GM19328 (cell line): Measurements from ENCODE around the gene LOC101059915.
"Not testable (repeated sequence)": the region's sequence is repeated elsewhere in the genome, so short reads cannot be mapped to it uniquely, and the experiment has no call there.

ENCODE experiments used
- ATAC-seq: cut with Tn5 transposase; IDR thresholded peaks from one replicate; pipeline ENCODE4 v1.9.1; 2021; ENCODE audit warnings: mild to moderate bottlenecking, moderate library complexity; ENCODE audit not compliant: unreplicated experiment

Gene LOC101059915

DNA sequence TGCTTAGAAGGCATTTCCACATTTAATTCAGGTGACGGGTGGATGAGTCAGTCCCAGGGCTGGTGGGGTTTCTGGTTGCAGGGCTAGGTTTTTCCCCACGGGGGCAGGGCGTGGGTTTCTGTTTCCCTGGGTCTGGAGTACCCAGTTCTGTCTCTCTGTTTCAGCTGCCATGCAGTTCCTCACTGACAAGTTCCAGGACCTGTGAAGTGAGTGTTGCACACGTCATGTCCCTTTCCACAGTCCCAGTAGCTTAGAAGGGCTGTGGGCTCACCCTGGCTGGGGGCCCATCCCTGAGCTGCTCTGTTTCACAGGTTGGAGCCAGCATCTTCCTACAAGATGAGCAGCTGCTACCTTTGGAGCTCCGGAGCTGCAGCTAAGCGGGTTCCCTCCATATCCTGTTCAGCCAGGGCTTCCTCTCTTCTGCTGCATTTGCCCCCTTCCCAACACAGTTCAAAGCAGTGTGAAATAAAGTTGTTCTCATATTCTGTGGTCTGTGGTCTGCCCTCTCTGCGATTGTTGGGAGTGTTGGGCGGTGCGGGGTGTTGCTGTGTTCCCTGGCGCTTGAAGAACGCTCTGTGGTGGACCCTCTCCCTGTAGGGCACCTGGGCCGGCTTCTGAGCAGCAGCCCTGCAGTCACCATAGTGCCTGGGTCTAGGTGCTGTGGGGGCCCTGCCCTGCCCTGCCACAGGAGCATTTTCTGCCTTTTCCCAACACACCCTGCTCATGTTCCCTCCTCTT is 3.9 kb downstream of the LOC101059915 start:
- ATAC-seq = no peak

DNA sequence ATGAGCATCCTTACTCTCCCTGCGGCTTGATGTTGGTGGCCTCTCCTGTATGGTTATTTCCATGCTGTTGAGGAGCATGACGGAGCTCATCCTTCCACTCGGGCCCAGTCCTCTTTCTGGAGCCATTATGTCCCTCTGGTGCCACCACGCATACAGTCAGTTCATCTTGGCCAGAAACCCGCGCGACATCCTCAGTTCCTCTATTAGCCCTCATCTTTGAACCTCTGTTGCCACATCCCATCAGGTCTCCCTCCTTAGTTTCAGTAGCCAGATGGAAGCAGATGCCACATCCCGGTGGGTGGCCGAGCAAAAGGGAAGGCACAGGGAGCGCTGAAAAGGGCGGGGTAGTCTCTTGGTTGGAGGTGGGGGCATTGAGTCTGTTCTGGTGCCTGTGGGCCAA is 4.6 kb downstream of the LOC101059915 start:
- no peak for ATAC-seq

DNA sequence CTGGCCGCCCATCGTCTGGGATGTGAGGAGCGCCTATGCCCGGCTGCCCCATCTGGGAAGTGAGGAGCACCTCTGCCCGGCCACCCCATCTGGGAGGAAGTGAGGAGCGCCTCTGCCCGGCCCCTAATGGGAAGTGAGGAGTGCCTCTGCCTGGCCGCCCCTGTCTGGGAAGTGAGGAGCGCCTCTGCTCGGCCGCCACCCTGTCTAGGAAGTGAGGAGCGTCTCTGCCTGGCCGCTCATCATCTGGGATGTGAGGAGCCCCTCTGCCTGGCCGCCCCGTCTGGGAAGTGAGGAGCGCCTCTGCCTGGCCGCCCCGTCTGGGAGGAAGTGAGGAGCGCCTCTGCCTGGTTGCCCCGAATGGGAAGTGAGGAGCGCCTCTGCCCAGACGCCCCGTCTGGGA is 8.3 kb downstream of the LOC101059915 start:
- not testable (repeated sequence) for ATAC-seq

DNA sequence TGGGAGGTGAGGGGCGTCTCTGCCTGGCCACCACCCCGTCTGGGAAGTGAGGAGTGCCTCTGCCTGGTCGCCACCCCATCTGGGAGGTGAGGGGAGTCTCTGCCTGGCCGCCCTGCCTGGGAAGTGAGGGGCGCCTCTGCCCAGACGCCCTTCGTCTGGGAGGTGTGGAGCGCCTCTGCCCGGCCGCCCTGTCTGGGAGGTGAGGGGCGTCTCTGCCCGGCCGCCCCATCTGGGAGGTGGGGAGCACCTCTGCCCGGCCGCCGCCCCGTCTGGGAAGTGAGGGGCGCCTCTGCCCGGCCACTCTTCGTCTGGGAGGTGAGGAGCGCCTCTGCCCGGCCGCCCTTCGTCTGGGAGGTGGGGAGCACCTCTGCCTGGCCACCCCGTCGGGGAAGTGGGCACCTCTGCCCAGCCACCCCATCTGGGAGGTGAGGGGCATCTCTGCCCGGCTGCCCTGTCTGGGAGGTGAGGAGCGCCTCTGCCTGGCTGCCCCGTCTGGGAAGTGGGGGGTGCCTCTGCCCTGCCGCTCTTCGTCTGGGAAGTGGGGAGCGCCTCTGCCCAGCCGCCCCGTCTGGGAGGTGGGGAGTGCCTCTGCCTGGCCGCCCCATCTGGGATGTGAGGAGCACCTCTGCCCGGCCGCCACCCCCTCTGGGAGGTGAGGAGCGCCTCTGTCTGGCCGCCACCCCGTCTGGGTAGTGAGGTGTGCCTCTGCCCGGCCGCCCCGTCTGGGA is 8.9 kb downstream of the LOC101059915 start:
- ATAC-seq = not testable (repeated sequence)

DNA sequence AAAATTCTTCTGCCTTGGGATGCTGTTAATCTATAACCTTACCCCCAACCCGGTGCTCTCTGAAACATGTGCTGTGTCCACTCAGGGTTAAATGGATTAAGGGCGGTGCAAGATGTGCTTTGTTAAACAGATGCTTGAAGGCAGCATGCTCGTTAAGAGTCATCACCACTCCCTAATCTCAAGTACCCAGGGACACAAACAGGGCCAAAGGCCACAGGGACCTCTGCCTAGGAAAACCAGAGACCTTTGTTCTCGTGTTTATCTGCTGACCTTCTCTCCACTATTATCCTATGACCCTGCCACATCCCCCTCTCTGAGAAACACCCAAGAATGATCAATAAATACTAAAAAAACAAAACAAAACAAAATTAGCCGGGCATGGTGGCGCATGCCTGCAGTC is 9.8 kb downstream of the LOC101059915 start:
- ATAC-seq = not testable (repeated sequence)

DNA sequence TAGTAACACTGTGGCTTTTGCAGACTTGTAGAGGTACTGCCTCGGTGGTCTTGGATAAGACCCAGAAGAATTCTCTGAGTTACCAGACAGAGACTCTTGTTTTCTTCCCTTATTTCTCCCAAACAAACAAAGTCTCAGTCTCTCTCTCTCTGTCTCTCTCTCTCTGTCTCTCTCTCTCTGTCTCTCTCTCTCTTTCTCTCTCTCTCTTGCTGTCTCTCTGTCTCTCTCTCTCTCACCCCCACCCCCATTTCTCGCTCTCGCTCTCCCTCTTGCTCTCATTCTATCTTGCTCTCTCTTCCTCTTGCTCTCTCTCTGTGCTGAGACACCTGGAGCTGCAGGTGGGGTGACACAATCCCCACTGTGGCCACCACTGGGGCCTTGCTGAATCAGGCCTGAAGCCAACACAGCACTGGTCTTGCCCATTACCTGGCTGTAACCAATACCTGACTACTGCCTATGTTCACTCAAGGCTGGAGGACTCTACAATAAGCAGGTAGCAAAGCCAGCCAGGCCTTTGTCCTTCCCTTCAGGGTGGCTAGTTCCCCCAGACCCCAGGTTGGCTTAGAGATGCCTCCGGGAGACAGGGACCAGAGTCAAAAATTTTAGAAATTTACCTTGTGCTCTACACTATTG is 12.3 kb downstream of the LOC101059915 start:
- no peak for ATAC-seq

DNA sequence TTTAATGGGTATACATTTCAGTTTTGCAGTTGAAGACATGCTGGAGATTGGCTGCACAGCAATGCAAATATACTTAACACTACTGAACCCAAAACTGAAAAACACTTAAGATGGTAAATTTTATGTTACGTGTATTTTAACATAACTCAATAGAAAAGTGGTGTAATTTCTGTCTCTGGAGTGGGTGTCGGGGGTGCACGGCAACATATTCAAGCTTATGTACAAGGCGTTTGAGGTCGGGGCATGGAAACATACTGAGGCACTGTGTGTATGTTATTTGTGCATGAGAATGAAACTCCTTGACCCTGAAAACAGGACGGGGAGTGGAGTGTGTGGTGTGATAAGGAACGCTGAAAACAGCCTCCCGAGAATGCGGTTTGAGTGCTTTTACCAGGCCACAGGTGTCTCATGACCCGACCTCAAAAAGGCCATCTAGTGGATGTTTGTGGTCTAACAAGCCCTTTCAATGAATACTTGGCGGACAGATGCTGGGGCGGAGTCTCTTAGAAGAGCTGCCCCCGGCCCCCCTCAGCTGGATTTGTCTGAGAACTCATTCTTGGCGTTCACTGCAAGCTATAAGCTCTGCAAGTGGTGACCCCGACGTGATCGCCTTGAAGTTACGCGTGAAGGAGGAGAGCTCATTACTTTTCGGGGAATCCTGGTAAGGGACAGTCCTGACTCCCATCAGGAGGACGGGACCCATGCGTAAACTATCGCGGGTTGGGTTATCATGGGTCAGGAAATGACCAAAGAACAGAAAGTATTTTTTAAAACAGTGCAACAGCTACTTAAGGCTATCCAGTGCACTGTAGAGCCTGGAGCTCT is 29.5 kb downstream of the LOC101059915 start:
- ATAC-seq = not testable (repeated sequence)

DNA sequence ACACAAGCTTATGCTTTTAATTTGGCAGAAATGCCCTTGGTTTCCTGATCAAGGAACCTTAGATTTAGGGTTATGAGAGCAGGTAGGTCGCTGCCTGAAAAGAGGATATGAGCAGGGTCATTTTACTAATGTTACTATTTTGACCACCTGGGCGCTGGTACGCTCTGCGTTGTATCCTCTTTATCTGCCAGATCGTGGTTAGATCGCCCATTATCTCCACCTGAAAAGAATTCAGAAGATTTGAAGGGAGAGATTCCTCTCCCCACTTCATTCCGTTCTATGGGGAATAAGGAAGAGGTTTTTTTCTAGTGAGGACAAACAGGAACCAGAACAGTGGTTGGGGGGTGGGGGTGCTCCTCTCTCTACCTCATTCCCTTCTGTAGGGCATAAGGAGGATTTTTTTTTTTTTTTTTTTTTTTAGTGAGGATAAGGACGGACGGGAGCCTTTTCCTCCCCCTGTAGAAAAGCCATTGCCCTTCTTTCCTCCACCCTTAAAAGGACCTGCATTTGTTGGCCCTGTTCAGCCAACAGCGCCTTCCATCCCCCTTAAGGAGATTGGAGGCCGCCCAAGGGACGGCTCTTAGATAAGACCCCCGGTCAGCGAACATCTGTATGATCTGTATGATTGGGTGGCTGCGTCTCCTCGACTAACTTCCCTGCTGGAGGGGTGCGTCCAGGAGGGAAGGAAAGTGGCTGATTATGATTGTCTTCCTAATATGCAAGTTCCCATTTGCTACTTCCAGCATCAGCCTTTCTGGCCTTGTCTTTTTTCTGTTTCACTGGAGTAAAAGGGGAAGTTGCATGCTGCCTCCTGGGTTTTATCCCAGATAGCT is 30.3 kb downstream of the LOC101059915 start:
- ATAC-seq = not testable (repeated sequence)

DNA sequence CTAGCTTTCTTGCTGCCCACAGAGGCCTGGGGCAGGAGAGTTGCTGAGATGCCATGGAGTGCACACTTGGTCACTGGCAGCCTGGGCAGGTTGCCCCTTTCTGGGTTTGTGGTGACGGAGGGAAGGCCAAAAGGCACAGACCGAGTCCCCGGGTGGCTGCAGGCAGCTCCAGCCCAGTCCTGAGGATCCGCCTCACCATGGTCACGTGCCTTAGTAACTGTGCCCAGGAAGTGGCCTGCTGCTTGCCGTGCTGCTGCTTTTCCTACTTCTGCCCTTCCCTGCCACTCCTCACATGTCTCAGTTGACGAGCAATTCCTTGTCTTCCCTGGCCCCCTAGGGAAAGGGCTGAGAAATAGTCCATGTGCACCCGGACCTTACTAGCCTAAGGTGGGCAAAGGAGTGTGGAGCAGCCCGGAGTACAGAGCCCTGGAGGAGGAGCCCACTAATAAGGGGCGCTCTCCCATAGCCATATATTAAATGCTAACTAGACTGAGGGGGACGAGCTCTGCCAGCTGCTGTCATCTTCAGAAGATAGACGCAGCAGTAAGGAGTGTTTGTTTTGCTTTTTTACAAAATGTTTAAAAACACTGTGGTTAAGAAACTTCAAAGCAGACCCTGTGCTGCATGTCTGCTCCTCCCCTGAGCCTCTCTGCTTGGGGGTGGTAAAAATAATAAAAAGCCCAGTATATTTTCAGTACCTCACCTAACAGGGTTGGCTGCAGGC is 31.1 kb downstream of the LOC101059915 start:
- not testable (repeated sequence) for ATAC-seq

DNA sequence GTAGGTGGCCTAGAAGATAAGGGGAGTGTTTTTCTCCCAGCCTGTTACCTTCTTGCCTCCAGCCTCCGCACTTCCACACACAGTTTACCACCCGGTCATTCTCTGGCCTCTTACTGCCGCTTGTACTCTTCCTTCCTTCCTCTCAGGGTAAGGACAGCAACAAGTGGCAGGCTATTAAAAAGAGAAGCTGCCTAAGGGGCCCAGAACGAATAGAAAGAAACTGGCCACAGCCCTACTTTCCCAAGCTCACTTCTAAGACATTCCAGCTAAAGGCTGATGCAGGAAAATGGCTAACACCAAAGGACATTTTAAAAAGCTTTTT is 31.6 kb downstream of the LOC101059915 start:
- not testable (repeated sequence) for ATAC-seq

DNA sequence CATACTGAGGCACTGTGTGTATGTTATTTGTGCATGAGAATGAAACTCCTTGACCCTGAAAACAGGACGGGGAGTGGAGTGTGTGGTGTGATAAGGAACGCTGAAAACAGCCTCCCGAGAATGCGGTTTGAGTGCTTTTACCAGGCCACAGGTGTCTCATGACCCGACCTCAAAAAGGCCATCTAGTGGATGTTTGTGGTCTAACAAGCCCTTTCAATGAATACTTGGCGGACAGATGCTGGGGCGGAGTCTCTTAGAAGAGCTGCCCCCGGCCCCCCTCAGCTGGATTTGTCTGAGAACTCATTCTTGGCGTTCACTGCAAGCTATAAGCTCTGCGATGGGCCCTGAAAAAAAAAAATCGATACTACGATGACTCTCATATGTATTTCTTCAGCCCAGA is 35.5 kb downstream of the LOC101059915 start:
- not testable (repeated sequence) for ATAC-seq

DNA sequence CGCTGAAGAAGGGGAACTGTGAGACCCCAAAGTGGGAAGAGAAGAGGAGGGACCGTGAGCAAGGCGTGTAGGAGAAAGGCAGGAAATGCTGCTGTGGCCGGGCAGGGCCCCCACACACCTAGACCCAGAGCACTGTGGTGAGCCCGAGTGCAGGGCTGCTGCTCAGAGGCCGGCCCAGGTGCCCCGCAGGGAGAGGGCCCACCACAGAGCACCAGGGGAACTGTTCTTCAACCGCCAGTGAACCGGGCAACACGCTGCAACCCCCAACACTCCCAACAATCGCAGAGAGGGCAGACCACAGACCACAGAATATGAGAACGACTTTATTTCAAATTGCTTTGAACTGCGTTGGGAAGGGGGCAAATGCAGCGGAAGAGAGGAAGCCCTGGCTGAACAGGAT is 46.7 kb downstream of the LOC101059915 start:
- not testable (repeated sequence) for ATAC-seq

DNA sequence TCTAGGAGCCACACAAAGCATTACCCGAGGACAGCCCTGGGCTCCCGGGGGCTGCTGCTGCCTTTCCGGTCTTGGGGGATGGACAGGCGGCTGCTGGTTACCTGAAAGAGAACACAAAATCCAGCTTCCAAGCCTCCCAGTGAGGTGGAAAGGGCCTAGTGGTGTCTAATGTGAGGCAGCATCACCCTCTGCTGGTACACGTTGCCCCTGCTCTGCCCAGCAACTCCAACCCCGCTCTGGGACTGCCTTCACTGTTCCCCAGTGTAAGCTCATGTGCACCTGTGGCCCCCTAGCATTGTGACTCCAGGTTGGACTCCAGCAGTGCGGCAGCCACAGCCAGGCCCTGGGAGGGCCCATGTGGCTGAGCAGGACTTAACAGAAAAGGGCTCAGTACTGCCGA is 48.2 kb downstream of the LOC101059915 start:
- ATAC-seq = not testable (repeated sequence)

DNA sequence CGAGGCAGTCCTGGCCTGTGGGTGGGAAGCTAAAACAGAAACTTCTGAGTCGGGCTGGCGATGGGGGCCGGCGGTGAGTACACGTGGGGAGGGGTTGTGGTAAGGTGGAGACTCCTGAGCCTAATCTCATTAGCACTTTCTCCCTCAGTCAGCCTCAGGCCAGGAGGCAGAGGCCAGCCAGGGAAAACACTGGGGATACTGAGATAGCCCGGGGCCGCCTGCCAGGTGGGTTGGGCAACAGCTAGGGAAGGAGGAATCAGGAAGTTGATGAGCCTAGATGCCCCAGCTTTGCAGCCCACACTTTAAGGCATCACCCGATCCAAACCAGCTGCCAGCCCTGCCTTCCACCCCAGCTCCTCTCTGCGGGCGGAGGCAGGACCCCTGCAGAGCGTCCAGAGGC is 49.0 kb downstream of the LOC101059915 start:
- not testable (repeated sequence) for ATAC-seq

DNA sequence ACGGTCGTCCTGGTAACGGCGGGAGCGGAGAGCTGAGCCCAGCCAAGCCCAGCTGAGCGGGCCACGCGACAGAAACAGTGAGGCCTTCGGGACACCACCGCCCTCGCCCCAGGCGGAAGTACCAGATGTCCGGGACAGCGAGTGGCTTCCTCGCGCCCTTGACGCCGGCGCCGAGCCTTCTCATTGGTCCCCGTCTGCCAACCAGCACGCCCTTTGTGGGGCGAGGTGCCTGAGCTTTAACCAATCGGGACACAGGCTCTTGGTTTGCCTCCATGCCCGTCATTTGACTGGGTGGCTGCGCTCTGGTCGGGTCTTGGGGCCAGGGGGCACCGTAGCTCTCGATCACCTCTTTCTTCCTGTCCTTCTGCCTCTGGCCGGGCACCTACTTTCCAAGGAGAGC is 50.8 kb downstream of the LOC101059915 start, which contains the start of gene CXorf49:
CXorf49 (minus strand) TSS at position 101 of the 400 bp plus-strand sequence. CDS start 134 bp downstream, outside the sequence.
- ATAC-seq = not testable (repeated sequence)

DNA sequence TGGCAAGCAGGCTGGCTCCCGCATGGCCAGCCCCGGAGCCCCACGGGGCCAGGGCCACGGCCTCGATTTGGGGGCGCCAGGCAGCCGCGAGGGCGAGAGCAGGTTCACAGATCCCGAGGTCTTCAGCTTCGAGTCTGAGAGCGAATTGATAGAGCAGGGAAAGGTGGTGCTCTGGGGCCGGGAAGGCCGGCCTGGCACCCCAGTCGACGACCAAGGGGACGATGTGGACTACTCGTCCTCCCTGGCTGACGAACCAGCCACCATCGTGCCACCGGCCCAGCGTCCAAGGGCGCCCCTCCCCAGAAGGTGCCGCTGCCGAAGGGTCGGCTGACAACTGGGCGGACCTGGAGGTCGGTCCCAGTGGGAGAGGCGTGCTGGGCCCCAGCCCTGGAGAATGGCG is 51.8 kb downstream of the LOC101059915 start:
- not testable (repeated sequence) for ATAC-seq

DNA sequence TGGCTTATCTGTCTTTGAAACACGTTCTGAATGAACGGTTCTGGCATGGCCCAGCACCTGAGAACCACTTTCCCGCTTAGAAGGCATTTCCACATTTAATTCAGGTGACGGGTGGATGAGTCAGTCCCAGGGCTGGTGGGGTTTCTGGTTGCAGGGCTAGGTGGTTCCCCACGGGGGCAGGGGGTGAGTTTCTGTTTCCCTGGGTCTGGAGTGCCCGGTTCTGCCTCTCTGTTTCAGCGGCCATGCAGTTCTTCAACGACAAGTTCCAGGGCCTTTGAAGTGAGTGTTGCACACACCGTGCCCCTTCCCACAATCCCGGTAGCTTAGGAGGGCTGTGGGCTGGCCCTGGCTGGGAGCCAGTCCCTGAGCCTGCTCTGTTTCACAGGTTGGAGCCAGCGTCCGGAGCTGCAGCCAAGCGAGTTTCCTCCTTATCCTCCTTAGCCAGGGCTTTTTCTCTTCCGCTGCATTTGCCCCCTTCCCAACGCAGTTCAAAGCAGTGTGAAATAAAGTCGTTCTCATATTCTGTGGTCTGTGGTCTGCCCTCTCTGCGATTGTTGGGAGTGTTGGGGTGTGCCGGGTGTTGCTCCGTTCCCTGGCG is 53.0 kb downstream of the LOC101059915 start:
- not testable (repeated sequence) for ATAC-seq
